ENCODE results near the gene EVI2B. TPM values are rescaled to one million over a fixed set of nuclear protein-coding genes. Genes with fewer than 3 reads are reported as not detected.

EVI2B gene
- total RNA-seq, 4 donors from 2014 or later: 1.2 to 4.2 (median 2.5) TPM

- Histone ChIP-seq H3K4me3 (no peak overlapping the region), H3K27me3 (no peaks in the 10 kb centered on the region), H3K4me1 (peaks cover 2 to 7% of the 10 kb centered on the region in 2 donors), H3K9me3 (no peaks in the 10 kb centered on the region), H3K27ac (no peak overlapping the region), H3K36me3 (no peaks in the 10 kb centered on the region)
- intact Hi-C loops (cut with DNase I; ENCODE audit: low total_unique reads): no loop called here
- DNase-seq (no peak), ATAC-seq (peak; percentile 80 to 81)
- TF ChIP-seq, protein P1, sequence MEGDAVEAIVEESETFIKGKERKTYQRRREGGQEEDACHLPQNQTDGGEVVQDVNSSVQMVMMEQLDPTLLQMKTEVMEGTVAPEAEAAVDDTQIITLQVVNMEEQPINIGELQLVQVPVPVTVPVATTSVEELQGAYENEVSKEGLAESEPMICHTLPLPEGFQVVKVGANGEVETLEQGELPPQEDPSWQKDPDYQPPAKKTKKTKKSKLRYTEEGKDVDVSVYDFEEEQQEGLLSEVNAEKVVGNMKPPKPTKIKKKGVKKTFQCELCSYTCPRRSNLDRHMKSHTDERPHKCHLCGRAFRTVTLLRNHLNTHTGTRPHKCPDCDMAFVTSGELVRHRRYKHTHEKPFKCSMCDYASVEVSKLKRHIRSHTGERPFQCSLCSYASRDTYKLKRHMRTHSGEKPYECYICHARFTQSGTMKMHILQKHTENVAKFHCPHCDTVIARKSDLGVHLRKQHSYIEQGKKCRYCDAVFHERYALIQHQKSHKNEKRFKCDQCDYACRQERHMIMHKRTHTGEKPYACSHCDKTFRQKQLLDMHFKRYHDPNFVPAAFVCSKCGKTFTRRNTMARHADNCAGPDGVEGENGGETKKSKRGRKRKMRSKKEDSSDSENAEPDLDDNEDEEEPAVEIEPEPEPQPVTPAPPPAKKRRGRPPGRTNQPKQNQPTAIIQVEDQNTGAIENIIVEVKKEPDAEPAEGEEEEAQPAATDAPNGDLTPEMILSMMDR (IDR thresholded peaks at IDR 0.05 in 4 of 5, conservative IDR thresholded peaks at IDR 0.05 in 1 of 5): no peak
- TF ChIP-seq POLR2A (IDR thresholded peaks at IDR 0.05): no peak
- in situ Hi-C loops (cut with MboI; ENCODE audit: low sequenced_read_pairs in 4 of 4): no loop called here
Measured at GRCh38 chr17:31274252-31274651, 39.6 kb downstream of the EVI2B start.

DNA sequence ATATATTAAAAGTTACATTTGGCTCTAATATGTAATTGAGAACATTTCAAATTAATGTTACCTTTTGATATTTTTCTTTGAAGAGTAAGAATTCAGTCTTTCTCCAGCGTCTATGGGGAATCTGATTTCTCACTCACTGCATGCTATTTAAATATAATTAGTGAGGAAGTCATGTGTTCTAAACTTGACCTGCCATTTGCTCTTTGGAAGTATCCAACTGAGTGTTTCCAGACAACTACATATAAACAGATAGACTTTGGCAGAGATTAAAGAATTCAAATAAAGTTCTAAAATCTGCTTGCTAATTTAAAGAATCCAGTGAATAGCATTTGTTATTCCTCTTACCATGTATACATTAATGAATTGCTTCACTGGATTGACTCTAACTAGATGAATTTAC, 40.3 kb downstream of the EVI2B start:
- Histone ChIP-seq H3K27ac (no peak overlapping the region), H3K36me3 (no peaks in the 10 kb centered on the region), H3K9me3 (no peaks in the 10 kb centered on the region), H3K4me3 (no peak overlapping the region), H3K27me3 (no peaks in the 10 kb centered on the region), H3K4me1 (peaks cover 2 to 10% of the 10 kb centered on the region in 2 donors)
- no peak for TF ChIP-seq POLR2A (IDR thresholded peaks at IDR 0.05)
- TF ChIP-seq, protein P1 (IDR thresholded peaks at IDR 0.05 in 4 of 5, conservative IDR thresholded peaks at IDR 0.05 in 1 of 5): no peak
- intact Hi-C loops (cut with DNase I; ENCODE audit: low total_unique reads) (no loop called here), in situ Hi-C loops (cut with MboI; ENCODE audit: low sequenced_read_pairs in 4 of 4) (no loop called here)
- no peak for DNase-seq
- no peak for ATAC-seq

- in situ Hi-C loops (cut with MboI; ENCODE audit: low sequenced_read_pairs in 4 of 4) (no loop called here), intact Hi-C loops (cut with DNase I; ENCODE audit: low total_unique reads) (no loop called here)
- ATAC-seq (no peak), DNase-seq (no peak)
- Histone ChIP-seq H3K27me3 (no peaks in the 10 kb centered on the region), H3K4me1 (peaks cover 2 to 10% of the 10 kb centered on the region in 2 donors), H3K9me3 (no peaks in the 10 kb centered on the region), H3K27ac (no peak overlapping the region), H3K4me3 (no peak overlapping the region), H3K36me3 (no peaks in the 10 kb centered on the region)
- TF ChIP-seq, protein P1 (IDR thresholded peaks at IDR 0.05 in 4 of 5, conservative IDR thresholded peaks at IDR 0.05 in 1 of 5): no peak
- TF ChIP-seq POLR2A (IDR thresholded peaks at IDR 0.05): no peak
Measured at GRCh38 chr17:31272803-31273202, 41.1 kb downstream of the EVI2B start.

- peaks cover 2 to 10% of the 10 kb centered on the region in 2 donors for H3K4me1 ChIP-seq
- ATAC-seq: no peak
- in situ Hi-C loops (cut with MboI; ENCODE audit: low sequenced_read_pairs in 4 of 4): no loop called here
- H3K27ac ChIP-seq: no peak overlapping the region
- intact Hi-C loops (cut with DNase I; ENCODE audit: low total_unique reads): no loop called here
- H3K4me3 ChIP-seq: no peak overlapping the region
- no peaks in the 10 kb centered on the region for H3K36me3 ChIP-seq
- TF ChIP-seq, protein P1 (IDR thresholded peaks at IDR 0.05 in 4 of 5, conservative IDR thresholded peaks at IDR 0.05 in 1 of 5): no peak
- no peak for TF ChIP-seq POLR2A (IDR thresholded peaks at IDR 0.05)
- H3K9me3 ChIP-seq: no peaks in the 10 kb centered on the region
- H3K27me3 ChIP-seq: no peaks in the 10 kb centered on the region
- no peak for DNase-seq
Measured at GRCh38 chr17:31272236-31272635, 41.6 kb downstream of the EVI2B start.

GRCh38 chr17:31269578-31269983, 44.3 kb downstream of the EVI2B start:
- Histone ChIP-seq H3K4me1 (peaks cover 2 to 10% of the 10 kb centered on the region in 2 donors), H3K4me3 (no peak overlapping the region), H3K36me3 (peaks cover 0 to 16% of the 10 kb centered on the region in 2 donors), H3K9me3 (no peaks in the 10 kb centered on the region), H3K27ac (peak overlapping the region in 1 of 4 donors; percentile 4), H3K27me3 (no peaks in the 10 kb centered on the region)
- DNase-seq: no peak
- peak in 1 of 2 donors; percentile 46 for ATAC-seq
- in situ Hi-C loops (cut with MboI; ENCODE audit: low sequenced_read_pairs in 4 of 4): no loop called here
- intact Hi-C loops (cut with DNase I; ENCODE audit: low total_unique reads): no loop called here
- TF ChIP-seq, protein P1 (IDR thresholded peaks at IDR 0.05 in 4 of 5, conservative IDR thresholded peaks at IDR 0.05 in 1 of 5): no peak
- TF ChIP-seq POLR2A (IDR thresholded peaks at IDR 0.05): no peak
